Smooth muscle cell (in vitro differentiated cells): ENCODE measurements around the gene QSOX2. TPM values are rescaled to one million over a fixed set of nuclear protein-coding genes. Genes with fewer than 3 reads are reported as not detected.

Experiments used
- DNase-seq: peaks from one replicate; lab custom pipeline; 2025; ENCODE audit not compliant: unreplicated experiment; lab: John Stamatoyannopoulos, UW
- H2AFZ ChIP-seq: fragments of 200-600 bp; sonication (generic); 2 replicates; pipeline ENCODE4 v1.6.0; 2016; ENCODE audit warnings: antibody characterized with exemption, low read depth, mild to moderate bottlenecking
- H3F3A ChIP-seq: fragments of 200-600 bp; sonication (generic); 2 replicates; pipeline ENCODE4 v1.6.0; 2017; ENCODE audit warnings: antibody characterized with exemption, low read depth
- H3K27ac ChIP-seq: fragments of 200-600 bp; sonication (generic); 2 replicates; pipeline ENCODE4 v1.5.1; 2016; ENCODE audit warnings: low read depth, mild to moderate bottlenecking
- H3K27me3 ChIP-seq: fragments of 200-600 bp; sonication (generic); 2 replicates; pipeline ENCODE4 v1.6.1; 2016; ENCODE audit warnings: low read depth, mild to moderate bottlenecking
- H3K36me3 ChIP-seq: fragments of 200-600 bp; sonication (generic); 2 replicates; pipeline ENCODE4 v1.5.1; 2016; ENCODE audit warnings: low read depth
- H3K4me1 ChIP-seq: fragments of 200-600 bp; sonication (generic); 2 replicates; pipeline ENCODE4 v1.5.1; 2016; ENCODE audit warnings: low read depth
- H3K4me2 ChIP-seq: fragments of 200-600 bp; sonication (generic); 2 replicates; pipeline ENCODE4 v1.6.0; 2016; ENCODE audit warnings: mild to moderate bottlenecking
- H3K4me3 ChIP-seq: fragments of 200-600 bp; sonication (generic); 2 replicates; pipeline ENCODE4 v1.5.1; 2016; ENCODE audit warnings: mild to moderate bottlenecking
- H3K79me2 ChIP-seq: fragments of 200-600 bp; sonication (generic); 2 replicates; pipeline ENCODE4 v1.6.0; 2016; ENCODE audit warnings: low read depth, mild to moderate bottlenecking
- H3K9ac ChIP-seq: fragments of 200-600 bp; sonication (generic); 2 replicates; pipeline ENCODE4 v1.6.0; 2016; ENCODE audit warnings: low read depth
- H3K9me3 ChIP-seq: fragments of 200-600 bp; sonication (generic); replicated peaks from 2 replicates; pipeline ENCODE4 v1.5.1; 2016; ENCODE audit warnings: low read depth
- H4K20me1 ChIP-seq: fragments of 200-600 bp; sonication (generic); 2 replicates; pipeline ENCODE4 v1.6.0; 2016; ENCODE audit warnings: low read depth
- CTCF ChIP-seq: fragments of 200-600 bp; sonication (generic); IDR thresholded peaks from 2 replicates; pipeline ENCODE4 v1.5.1; 2017; ENCODE audit warnings: borderline replicate concordance, mild to moderate bottlenecking, antibody characterized with exemption; ENCODE audit not compliant: insufficient read depth, poor library complexity, severe bottlenecking
- WGBS: methylation state at CpG from one replicate; pipeline ENCODE4 v1.1.7; 2016; ENCODE audit warnings: low lambda C conversion rate; 5-methylcytosine and 5-hydroxymethylcytosine counted together
- polyA plus RNA-seq: library from polyadenylated mRNA; unstranded; fragments of >200 nt; fragmentation: Nextera tagmentation; extraction: Ambion mirVana; gene quantifications from 2 replicates; pipeline ENCODE4 v1.2.1, GENCODE V29; 2016
- total RNA-seq: library from RNA; depleted of rRNA; stranded (reverse); fragments of >200 nt; gene quantifications from 2 replicates; pipeline ENCODE4 v1.2.3, GENCODE V29; 2014

QSOX2 gene
- total and polyA plus RNA-seq, 2 experiments from 2014 or later, result 1.9 to 8.7 TPM

GRCh38 chr9:136189394-136190236 lies 56.0 kb downstream of the QSOX2 start:
- Histone ChIP-seq H3K36me3 (no peaks in the 10 kb centered on the region), H3K4me1 (peaks cover 10% of the 10 kb centered on the region), H3F3A (no peaks in the 10 kb centered on the region), H3K27ac (no peak overlapping the region), H4K20me1 (no peaks in the 10 kb centered on the region), H3K79me2 (no peaks in the 10 kb centered on the region), H2AFZ (no peak overlapping the region), H3K4me3 (no peak overlapping the region), H3K27me3 (peaks cover 53% of the 10 kb centered on the region), H3K9me3 (no peaks in the 10 kb centered on the region), H3K9ac (no peak overlapping the region), H3K4me2 (no peak overlapping the region)
- 62% methylated on average over 25 of the region's 28 CpGs for WGBS
- no peak for DNase-seq
- TF ChIP-seq CTCF, result no peak

DNA sequence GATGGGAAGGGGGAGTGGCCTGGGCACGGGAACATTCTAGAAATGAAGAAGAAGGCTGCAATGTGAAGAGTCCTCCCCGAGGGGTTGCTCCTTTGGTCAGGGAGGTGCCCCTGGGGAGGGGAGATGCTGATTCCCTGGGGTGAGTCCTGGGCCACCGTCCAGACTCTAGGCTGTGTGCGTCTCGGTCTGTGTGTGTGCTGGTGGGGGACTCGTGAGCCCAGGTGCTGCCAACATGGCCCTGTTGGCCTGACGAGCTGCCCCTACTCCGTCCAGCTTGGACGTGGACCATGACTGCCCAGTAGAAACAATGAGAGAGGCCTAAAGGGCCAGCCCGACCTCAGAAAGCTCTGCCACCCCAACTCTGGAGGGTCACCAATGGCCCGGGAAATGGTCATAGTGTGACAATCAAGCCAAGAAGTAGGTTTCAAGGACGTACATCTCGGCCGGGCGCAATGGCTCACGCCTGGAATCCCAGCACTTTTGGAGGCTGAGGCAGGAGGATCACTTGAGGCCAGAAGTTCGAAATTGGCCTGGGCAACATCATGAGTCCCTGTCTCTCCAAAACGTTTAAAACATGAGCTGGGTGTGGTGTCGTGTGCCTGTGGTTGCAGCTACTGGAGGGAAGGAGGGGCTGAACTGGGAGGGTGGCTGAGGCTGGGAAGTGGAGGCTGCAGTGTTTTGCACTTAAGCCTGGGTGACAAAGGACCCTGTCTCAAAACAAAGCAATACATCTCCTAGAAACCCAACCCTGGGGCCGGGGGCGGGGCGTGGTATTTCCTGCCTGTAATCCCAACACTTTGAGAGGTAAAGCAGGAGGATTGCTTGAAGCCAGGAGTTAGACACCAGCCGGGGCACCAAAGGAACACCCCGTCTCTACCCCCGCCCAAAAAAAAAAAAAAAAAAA lies 57.7 kb downstream of the QSOX2 start:
- 79% methylated on average over 25 of the region's 25 CpGs for WGBS
- H3K4me3 ChIP-seq, result no peak overlapping the region
- no peaks in the 10 kb centered on the region for H3K9me3 ChIP-seq
- no peak overlapping the region for H2AFZ ChIP-seq
- no peak overlapping the region for H3K4me2 ChIP-seq
- H3K27me3 ChIP-seq, result peaks cover 37% of the 10 kb centered on the region
- peaks cover 10% of the 10 kb centered on the region for H3K4me1 ChIP-seq
- no peaks in the 10 kb centered on the region for H4K20me1 ChIP-seq
- no peak for DNase-seq
- H3K9ac ChIP-seq, result no peak overlapping the region
- no peak for TF ChIP-seq CTCF
- no peak overlapping the region for H3K27ac ChIP-seq
- no peaks in the 10 kb centered on the region for H3F3A ChIP-seq
- no peaks in the 10 kb centered on the region for H3K36me3 ChIP-seq
- no peaks in the 10 kb centered on the region for H3K79me2 ChIP-seq

DNA sequence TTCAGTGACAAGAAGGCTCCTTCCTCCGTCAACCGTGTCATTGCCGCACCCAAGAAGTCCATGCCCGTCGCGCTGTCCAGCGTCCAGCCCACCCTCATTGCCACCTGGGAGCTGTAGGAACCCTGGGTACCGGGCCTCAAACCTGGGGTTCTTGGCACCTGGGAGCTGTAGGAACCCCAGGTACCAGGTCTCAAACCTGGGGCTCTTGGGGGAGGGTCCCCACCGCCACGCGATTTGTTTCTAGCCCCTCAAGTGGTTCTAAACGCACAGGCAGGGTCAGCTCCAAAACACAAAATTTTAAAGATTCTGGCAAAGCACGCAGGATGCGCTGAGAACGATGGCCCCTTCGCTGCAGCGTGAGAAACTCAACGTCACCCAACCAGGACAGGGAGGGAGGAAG lies 58.4 kb downstream of the QSOX2 start:
- H3K27me3 ChIP-seq, result peaks cover 29% of the 10 kb centered on the region
- WGBS, result 95% methylated on average over 18 of the region's 18 CpGs

More for the DNA sequence above, 58.4 kb downstream of the QSOX2 start:
- Histone ChIP-seq H4K20me1 (no peaks in the 10 kb centered on the region), H3K9me3 (no peaks in the 10 kb centered on the region), H2AFZ (no peak overlapping the region), H3K9ac (no peak overlapping the region), H3K4me3 (no peak overlapping the region), H3K4me1 (peaks cover 3% of the 10 kb centered on the region), H3K36me3 (no peaks in the 10 kb centered on the region), H3K79me2 (no peaks in the 10 kb centered on the region), H3F3A (no peaks in the 10 kb centered on the region), H3K27ac (no peak overlapping the region), H3K4me2 (no peak overlapping the region)
- no peak for DNase-seq
- TF ChIP-seq CTCF, result no peak
